Stimulated activated CD8-positive, alpha-beta memory T cell treated with anti-CD3 and anti-CD28 coated beads, Interleukin-7, amount 100 ng/mL, for 1 hour (primary cell): ENCODE measurements around the gene RTN4RL1.
"Not testable (repeated sequence)": the region's sequence is repeated elsewhere in the genome, so short reads cannot be mapped to it uniquely, and the experiment has no call there.

Source experiments
- DNase-seq, 2 donors: peaks; one replicate each; pipeline ENCODE4 v3.0.0-alpha.2; 2020; ENCODE audit warnings: low read depth in 2 of 2

Gene RTN4RL1

GRCh38 chr17:2003525-2003924 lies 21.6 kb downstream of the RTN4RL1 start:
- no peak for DNase-seq

GRCh38 chr17:2002767-2003329 lies 22.3 kb downstream of the RTN4RL1 start:
- DNase-seq, result no peak

GRCh38 chr17:1999557-2000251 lies 25.4 kb downstream of the RTN4RL1 start:
- DNase-seq, result no peak

- no peak for DNase-seq
Observed at GRCh38 chr17:1997927-1998742, 27.0 kb downstream of the RTN4RL1 start.

GRCh38 chr17:1997289-1997926 lies 27.7 kb downstream of the RTN4RL1 start:
- no peak for DNase-seq

- DNase-seq, result no peak
Observed at GRCh38 chr17:1996800-1997288, 28.3 kb downstream of the RTN4RL1 start.

- no peak for DNase-seq
Observed at GRCh38 chr17:1995907-1996799, 29.0 kb downstream of the RTN4RL1 start.

GRCh38 chr17:1995321-1995892 lies 29.7 kb downstream of the RTN4RL1 start:
- no peak for DNase-seq

GRCh38 chr17:1994707-1995106 lies 30.4 kb downstream of the RTN4RL1 start:
- no peak for DNase-seq

GRCh38 chr17:1992541-1992940 lies 32.6 kb downstream of the RTN4RL1 start:
- DNase-seq, result no peak

GRCh38 chr17:1989135-1989534 lies 36.0 kb downstream of the RTN4RL1 start:
- DNase-seq, result no peak

GRCh38 chr17:1986783-1987451 lies 38.2 kb downstream of the RTN4RL1 start:
- no peak for DNase-seq

GRCh38 chr17:1985686-1986085 lies 39.4 kb downstream of the RTN4RL1 start:
- DNase-seq, result no peak

GRCh38 chr17:1985093-1985492 lies 40.0 kb downstream of the RTN4RL1 start:
- no peak for DNase-seq

- DNase-seq, result not testable (repeated sequence)
Observed at GRCh38 chr17:1982793-1983366, 42.3 kb downstream of the RTN4RL1 start.

GRCh38 chr17:1980665-1981250 lies 44.4 kb downstream of the RTN4RL1 start:
- no peak for DNase-seq

- no peak for DNase-seq
Observed at GRCh38 chr17:1979182-1979985, 45.8 kb downstream of the RTN4RL1 start.

- DNase-seq, result no peak
Observed at GRCh38 chr17:1978396-1978949, 46.7 kb downstream of the RTN4RL1 start.
